WTC11 (cell line): ENCODE results near the gene VDR. TPM values are rescaled to one million over a fixed set of nuclear protein-coding genes. Genes with fewer than 3 reads are reported as not detected.

Experiments
- ATAC-seq: fragments of 200-7000 bp; cut with Tn5 transposase; 2 replicates; pipeline ENCODE4 v1.10.0; 2021; ENCODE audit warnings: mild to moderate bottlenecking, moderate library complexity
- CTCF ChIA-PET: fragments of 300-600 bp; sonication (Branson Sonifier 250); formaldehyde crosslinking; loops from one replicate; lab custom pipeline; 2021; ENCODE audit warnings: antibody characterized with exemption; lab: Charles Lee
- POLR2A ChIA-PET: fragments of 350-600 bp; sonication (Branson Sonifier 250); formaldehyde crosslinking; loops from one replicate; lab custom pipeline; 2021; ENCODE audit warnings: antibody characterized with exemption; lab: Charles Lee
- DNase-seq: peaks from one replicate; pipeline ENCODE4 v3.0.0; 2021; ENCODE audit warnings: low spot score
- H3K27ac Mint-ChIP-seq: 2 replicates; pipeline ENCODE4 v1.8.0; 2021; ENCODE audit warnings: mixed read lengths
- H3K27me3 Mint-ChIP-seq: 2 replicates; pipeline ENCODE4 v1.8.0; 2021; ENCODE audit warnings: low read depth, mild to moderate bottlenecking, moderate library complexity, mixed read lengths
- H3K36me3 Mint-ChIP-seq: 2 replicates; pipeline ENCODE4 v1.8.0; 2021; ENCODE audit warnings: mixed read lengths
- H3K4me1 Mint-ChIP-seq: 2 replicates; pipeline ENCODE4 v1.8.0; 2022; ENCODE audit warnings: mixed read lengths
- H3K4me3 Mint-ChIP-seq: 2 replicates; pipeline ENCODE4 v1.8.0; 2021; ENCODE audit warnings: mild to moderate bottlenecking, moderate library complexity, mixed read lengths
- H3K9me3 Mint-ChIP-seq: 2 replicates; pipeline ENCODE4 v1.8.0; 2021; ENCODE audit warnings: mixed read lengths
- AR ChIP-seq: fragments of 250-450 bp; sonication (Bioruptor Pico); IDR thresholded peaks from 2 replicates; pipeline ENCODE4 v1.9.0; 2021; ENCODE audit warnings: mild to moderate bottlenecking
- CBFB ChIP-seq: sonication (generic); formaldehyde crosslinking; IDR thresholded peaks from 2 replicates; pipeline ENCODE4 v1.8.1; 2022; ENCODE audit warnings: mild to moderate bottlenecking, low read depth, missing genetic modification reagents
- IRF2 ChIP-seq: sonication (generic); formaldehyde crosslinking; IDR thresholded peaks from 2 replicates; pipeline ENCODE4 v1.8.0; 2022; ENCODE audit warnings: low read depth, missing genetic modification reagents, borderline replicate concordance
- TCF7 ChIP-seq: sonication (generic); formaldehyde crosslinking; IDR thresholded peaks from 2 replicates; pipeline ENCODE4 v1.8.0; 2022; ENCODE audit warnings: mild to moderate bottlenecking, low read depth, missing genetic modification reagents, moderate library complexity
- ZNF138 ChIP-seq: sonication (generic); formaldehyde crosslinking; conservative IDR thresholded peaks from 2 replicates; pipeline ENCODE4 v1.8.1; 2022; ENCODE audit warnings: mild to moderate bottlenecking, moderate library complexity, missing genetic modification reagents
- ZNF232 ChIP-seq: sonication (generic); formaldehyde crosslinking; IDR thresholded peaks from 2 replicates; pipeline ENCODE4 v1.8.0; 2022; ENCODE audit warnings: mild to moderate bottlenecking, missing genetic modification reagents
- ZNF423 ChIP-seq: fragments of 250-450 bp; sonication (Bioruptor Pico); IDR thresholded peaks from 2 replicates; pipeline ENCODE4 v2.1.2; 2022; ENCODE audit warnings: mild to moderate bottlenecking, moderate library complexity
- ZNF425 ChIP-seq: fragments of 250-450 bp; sonication (Bioruptor Pico); conservative IDR thresholded peaks from 2 replicates; pipeline ENCODE4 v1.9.0; 2021; ENCODE audit warnings: mild to moderate bottlenecking
- total RNA-seq: library from RNA; stranded (reverse); gene quantifications from 3 replicates; pipeline ENCODE4 v1.2.3, GENCODE V29; 2021
- TF ChIP-seq, protein P1 (sequence below): fragments of 200-600 bp; IDR thresholded peaks from 2 replicates; pipeline ENCODE4 v1.8.0; 2022; ENCODE audit warnings: antibody characterized with exemption
- TF ChIP-seq, protein P2 (sequence below): sonication (generic); formaldehyde crosslinking; IDR thresholded peaks from 2 replicates; pipeline ENCODE4 v1.8.0; 2022; ENCODE audit warnings: mild to moderate bottlenecking, missing genetic modification reagents

Gene VDR
- total RNA-seq, 1 experiment from 2014 or later: 1.3 TPM

DNA sequence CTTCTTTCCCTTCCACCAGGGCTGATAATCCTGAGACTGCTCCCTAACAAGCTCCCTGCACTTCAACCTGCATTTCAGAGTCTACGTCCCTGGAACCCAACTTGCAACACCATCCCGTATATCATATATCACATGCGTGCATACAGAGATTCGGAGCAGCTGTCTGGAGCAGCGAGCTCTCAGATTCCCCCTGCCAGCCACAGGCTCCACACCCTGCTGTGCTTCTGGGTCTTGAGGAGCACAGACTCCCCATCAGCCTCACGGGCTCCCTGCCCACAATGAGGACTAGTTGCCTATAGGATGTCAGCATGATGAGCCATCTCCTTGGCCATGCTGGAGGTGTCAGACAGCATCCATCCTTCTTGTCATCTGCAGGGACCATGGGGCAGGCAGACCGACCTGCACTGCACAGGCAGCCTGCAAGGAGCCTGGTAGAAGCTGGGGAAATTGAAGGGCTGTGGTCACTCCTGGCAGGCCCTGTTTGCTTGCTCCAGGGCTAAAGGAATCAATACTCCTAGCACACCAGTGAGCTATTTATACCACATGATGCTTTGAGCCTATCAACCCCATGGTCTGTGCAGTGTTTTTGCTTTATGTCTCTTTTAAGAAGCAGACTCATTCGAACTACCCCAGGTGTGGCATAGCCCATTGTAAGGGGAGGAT is 65.4 kb downstream of the VDR start:
- TF ChIP-seq TCF7 (CRISPR knock-in tag) (no peak), IRF2 (CRISPR knock-in tag) (no peak), ZNF138 (CRISPR knock-in tag) (no peak), ZNF232 (CRISPR knock-in tag) (no peak), ZNF423 (CRISPR knock-in tag) (no peak), CBFB (no peak), ZNF425 (CRISPR knock-in tag) (no peak)
- ATAC-seq: no peak
- no peaks in the 10 kb centered on the region for H3K36me3 Mint-ChIP-seq
- H3K9me3 Mint-ChIP-seq: no peaks in the 10 kb centered on the region
- no peak overlapping the region for H3K4me3 Mint-ChIP-seq
- peaks cover 27% of the 10 kb centered on the region for H3K4me1 Mint-ChIP-seq
- no peak overlapping the region for H3K27ac Mint-ChIP-seq
- no peaks in the 10 kb centered on the region for H3K27me3 Mint-ChIP-seq
- no peak for DNase-seq
- ChIA-PET CTCF (interaction anchor here (0.6 to 12.4 kb wide), 46 partner anchors 8 to 344 kb away, joined by 3 to 408 read pairs (median 9); partner anchors contain the start of genes ASB8, CCDC184, HDAC7 and PFKM), POLR2A (interaction anchor here (0.5 to 2.2 kb wide), 4 partner anchors 13 to 1842 kb away, joined by 3 to 6 read pairs (median 6); no protein-coding TSS in a partner anchor)

GRCh38 chr12:47838286-47838931 is 66.4 kb downstream of the VDR start:
- no peak for DNase-seq
- POLR2A ChIA-PET: interaction anchor here (0.5 to 2.2 kb wide), 5 partner anchors 12 to 898 kb away, joined by 4 to 6 read pairs (median 5); no protein-coding TSS in a partner anchor
- Mint-ChIP-seq H3K27me3 (no peaks in the 10 kb centered on the region), H3K36me3 (no peaks in the 10 kb centered on the region), H3K27ac (no peak overlapping the region), H3K9me3 (no peaks in the 10 kb centered on the region), H3K4me3 (no peak overlapping the region), H3K4me1 (peaks cover 25% of the 10 kb centered on the region)
- TF ChIP-seq, protein P1, sequence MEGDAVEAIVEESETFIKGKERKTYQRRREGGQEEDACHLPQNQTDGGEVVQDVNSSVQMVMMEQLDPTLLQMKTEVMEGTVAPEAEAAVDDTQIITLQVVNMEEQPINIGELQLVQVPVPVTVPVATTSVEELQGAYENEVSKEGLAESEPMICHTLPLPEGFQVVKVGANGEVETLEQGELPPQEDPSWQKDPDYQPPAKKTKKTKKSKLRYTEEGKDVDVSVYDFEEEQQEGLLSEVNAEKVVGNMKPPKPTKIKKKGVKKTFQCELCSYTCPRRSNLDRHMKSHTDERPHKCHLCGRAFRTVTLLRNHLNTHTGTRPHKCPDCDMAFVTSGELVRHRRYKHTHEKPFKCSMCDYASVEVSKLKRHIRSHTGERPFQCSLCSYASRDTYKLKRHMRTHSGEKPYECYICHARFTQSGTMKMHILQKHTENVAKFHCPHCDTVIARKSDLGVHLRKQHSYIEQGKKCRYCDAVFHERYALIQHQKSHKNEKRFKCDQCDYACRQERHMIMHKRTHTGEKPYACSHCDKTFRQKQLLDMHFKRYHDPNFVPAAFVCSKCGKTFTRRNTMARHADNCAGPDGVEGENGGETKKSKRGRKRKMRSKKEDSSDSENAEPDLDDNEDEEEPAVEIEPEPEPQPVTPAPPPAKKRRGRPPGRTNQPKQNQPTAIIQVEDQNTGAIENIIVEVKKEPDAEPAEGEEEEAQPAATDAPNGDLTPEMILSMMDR: peak; percentile 62
- no peak for TF ChIP-seq AR (CRISPR knock-in tag)
- TF ChIP-seq, protein P2, sequence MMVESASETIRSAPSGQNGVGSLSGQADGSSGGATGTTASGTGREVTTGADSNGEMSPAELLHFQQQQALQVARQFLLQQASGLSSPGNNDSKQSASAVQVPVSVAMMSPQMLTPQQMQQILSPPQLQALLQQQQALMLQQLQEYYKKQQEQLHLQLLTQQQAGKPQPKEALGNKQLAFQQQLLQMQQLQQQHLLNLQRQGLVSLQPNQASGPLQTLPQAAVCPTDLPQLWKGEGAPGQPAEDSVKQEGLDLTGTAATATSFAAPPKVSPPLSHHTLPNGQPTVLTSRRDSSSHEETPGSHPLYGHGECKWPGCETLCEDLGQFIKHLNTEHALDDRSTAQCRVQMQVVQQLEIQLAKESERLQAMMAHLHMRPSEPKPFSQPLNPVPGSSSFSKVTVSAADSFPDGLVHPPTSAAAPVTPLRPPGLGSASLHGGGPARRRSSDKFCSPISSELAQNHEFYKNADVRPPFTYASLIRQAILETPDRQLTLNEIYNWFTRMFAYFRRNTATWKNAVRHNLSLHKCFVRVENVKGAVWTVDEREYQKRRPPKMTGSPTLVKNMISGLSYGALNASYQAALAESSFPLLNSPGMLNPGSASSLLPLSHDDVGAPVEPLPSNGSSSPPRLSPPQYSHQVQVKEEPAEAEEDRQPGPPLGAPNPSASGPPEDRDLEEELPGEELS: no peak
- ATAC-seq: peak; percentile 69
- CTCF ChIA-PET: interaction anchor here (0.6 to 12.4 kb wide), 61 partner anchors 9 to 374 kb away, joined by 3 to 408 read pairs (median 5); partner anchors contain the start of genes ASB8, CCDC184, HDAC7 and PFKM
